H7 (cell line): ENCODE measurements around the gene PHAX. TPM values are rescaled to one million over a fixed set of nuclear protein-coding genes. Genes with fewer than 3 reads are reported as not detected.
"Not testable (repeated sequence)": the region's sequence is repeated elsewhere in the genome, so short reads cannot be mapped to it uniquely, and the experiment has no call there.

ENCODE experiments used
- DNase-seq: peaks from one replicate; pipeline ENCODE4 v3.0.0; 2012
- H3K27me3 ChIP-seq: 2 replicates; pipeline ENCODE4 v1.6.0; 2011; ENCODE audit warnings: mild to moderate bottlenecking, low read length; ENCODE audit not compliant: control insufficient read depth, insufficient read depth
- H3K36me3 ChIP-seq: replicated peaks from 2 replicates; pipeline ENCODE4 v1.5.1; 2011; ENCODE audit warnings: low read length; ENCODE audit not compliant: control insufficient read depth, insufficient read depth
- H3K4me3 ChIP-seq: 2 replicates; pipeline ENCODE4 v1.5.1; 2011; ENCODE audit warnings: low read depth, mild to moderate bottlenecking, control low read depth, low read length, moderate library complexity; ENCODE audit not compliant: insufficient read depth
- total RNA-seq: library from RNA; depleted of rRNA; stranded (reverse); fragments of >200 nt; shearing (Covaris generic); gene quantifications from 2 replicates; pipeline ENCODE4 v1.2.3, GENCODE V29; 2014

Gene PHAX
- total RNA-seq, 1 experiment from 2014 or later, result 26.2 TPM

- no peak overlapping the region for H3K4me3 ChIP-seq
- no peaks in the 10 kb centered on the region for H3K27me3 ChIP-seq
- DNase-seq, result peak; percentile 20
- peaks cover 4% of the 10 kb centered on the region for H3K36me3 ChIP-seq
Observed at GRCh38 chr5:126628102-126628501, 27.4 kb downstream of the PHAX start.

GRCh38 chr5:126631920-126632319, 31.2 kb downstream of the PHAX start:
- DNase-seq, result no peak
- no peak overlapping the region for H3K4me3 ChIP-seq
- no peaks in the 10 kb centered on the region for H3K36me3 ChIP-seq
- no peaks in the 10 kb centered on the region for H3K27me3 ChIP-seq

- DNase-seq, result no peak
- no peaks in the 10 kb centered on the region for H3K36me3 ChIP-seq
- H3K27me3 ChIP-seq, result no peaks in the 10 kb centered on the region
- no peak overlapping the region for H3K4me3 ChIP-seq
Observed at GRCh38 chr5:126633552-126633951, 32.8 kb downstream of the PHAX start.

GRCh38 chr5:126635585-126635984, 34.8 kb downstream of the PHAX start:
- Histone ChIP-seq H3K4me3 (no peak overlapping the region), H3K27me3 (no peaks in the 10 kb centered on the region), H3K36me3 (no peaks in the 10 kb centered on the region)
- DNase-seq, result no peak

GRCh38 chr5:126636956-126637355, 36.2 kb downstream of the PHAX start:
- H3K4me3 ChIP-seq, result no peak overlapping the region
- no peaks in the 10 kb centered on the region for H3K27me3 ChIP-seq
- no peak for DNase-seq
- no peaks in the 10 kb centered on the region for H3K36me3 ChIP-seq

GRCh38 chr5:126640866-126641265, 40.1 kb downstream of the PHAX start:
- H3K27me3 ChIP-seq, result no peaks in the 10 kb centered on the region
- H3K4me3 ChIP-seq, result no peak overlapping the region
- no peak for DNase-seq
- H3K36me3 ChIP-seq, result no peaks in the 10 kb centered on the region

GRCh38 chr5:126641387-126641786, 40.6 kb downstream of the PHAX start:
- Histone ChIP-seq H3K4me3 (no peak overlapping the region), H3K27me3 (no peaks in the 10 kb centered on the region)
- DNase-seq, result no peak

GRCh38 chr5:126645132-126645531, 44.4 kb downstream of the PHAX start:
- Histone ChIP-seq H3K27me3 (no peaks in the 10 kb centered on the region), H3K4me3 (no peak overlapping the region), H3K36me3 (no peaks in the 10 kb centered on the region)
- no peak for DNase-seq

More at GRCh38 chr5:126641387-126641786, 40.6 kb downstream of the PHAX start:
- no peaks in the 10 kb centered on the region for H3K36me3 ChIP-seq

- no peak for DNase-seq
- no peak overlapping the region for H3K4me3 ChIP-seq
- no peaks in the 10 kb centered on the region for H3K36me3 ChIP-seq
- H3K27me3 ChIP-seq, result no peaks in the 10 kb centered on the region
Observed at GRCh38 chr5:126647071-126647470, 46.3 kb downstream of the PHAX start.

- DNase-seq, result no peak
- H3K36me3 ChIP-seq, result no peaks in the 10 kb centered on the region
- no peak overlapping the region for H3K4me3 ChIP-seq
- no peaks in the 10 kb centered on the region for H3K27me3 ChIP-seq
Observed at GRCh38 chr5:126648471-126648870, 47.7 kb downstream of the PHAX start.

GRCh38 chr5:126649057-126649456, 48.3 kb downstream of the PHAX start:
- not testable (repeated sequence) for H3K4me3 ChIP-seq, H3K36me3 ChIP-seq, H3K27me3 ChIP-seq, DNase-seq

- not testable (repeated sequence) for H3K36me3 ChIP-seq, DNase-seq, H3K4me3 ChIP-seq, H3K27me3 ChIP-seq
Observed at GRCh38 chr5:126649709-126650108, 49.0 kb downstream of the PHAX start.

GRCh38 chr5:126650463-126650862, 49.7 kb downstream of the PHAX start:
- Histone ChIP-seq H3K4me3 (no peak overlapping the region), H3K36me3 (no peaks in the 10 kb centered on the region), H3K27me3 (no peaks in the 10 kb centered on the region)
- no peak for DNase-seq

GRCh38 chr5:126651013-126651577, 50.3 kb downstream of the PHAX start:
- no peaks in the 10 kb centered on the region for H3K36me3 ChIP-seq
- no peak overlapping the region for H3K4me3 ChIP-seq
- H3K27me3 ChIP-seq, result no peaks in the 10 kb centered on the region
- no peak for DNase-seq

GRCh38 chr5:126656401-126657007, 55.8 kb downstream of the PHAX start:
- no peak overlapping the region for H3K4me3 ChIP-seq
- no peaks in the 10 kb centered on the region for H3K36me3 ChIP-seq
- H3K27me3 ChIP-seq, result no peaks in the 10 kb centered on the region
- peak; percentile 59 for DNase-seq

- no peak for DNase-seq
- Histone ChIP-seq H3K4me3 (no peak overlapping the region), H3K36me3 (no peaks in the 10 kb centered on the region), H3K27me3 (no peaks in the 10 kb centered on the region)
Observed at GRCh38 chr5:126658561-126658960, 57.8 kb downstream of the PHAX start.
